ENCODE measurements around the gene GYPC.

DNA sequence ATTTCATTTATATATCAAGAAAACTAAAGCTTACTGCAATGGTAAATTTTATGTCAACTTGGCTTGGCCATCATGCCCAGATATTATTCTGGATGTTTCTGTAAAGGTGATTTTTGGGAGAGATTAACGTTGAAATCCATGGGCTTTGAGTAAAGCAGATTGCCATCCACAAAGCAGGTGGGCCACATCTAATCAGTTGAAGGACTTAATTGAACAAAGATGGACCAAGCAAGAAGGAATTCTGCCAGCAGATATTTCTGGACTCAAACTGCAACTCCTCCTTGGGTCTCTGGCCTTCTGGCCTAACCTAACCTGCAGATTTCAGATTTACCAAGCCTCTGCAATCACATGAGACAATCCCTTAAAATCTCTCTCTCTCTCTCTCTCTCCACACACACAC lies 77.8 kb downstream of the GYPC start:
- no peak for TF ChIP-seq POLR2A (IDR thresholded peaks at IDR 0.05)
- TF ChIP-seq, protein P1, sequence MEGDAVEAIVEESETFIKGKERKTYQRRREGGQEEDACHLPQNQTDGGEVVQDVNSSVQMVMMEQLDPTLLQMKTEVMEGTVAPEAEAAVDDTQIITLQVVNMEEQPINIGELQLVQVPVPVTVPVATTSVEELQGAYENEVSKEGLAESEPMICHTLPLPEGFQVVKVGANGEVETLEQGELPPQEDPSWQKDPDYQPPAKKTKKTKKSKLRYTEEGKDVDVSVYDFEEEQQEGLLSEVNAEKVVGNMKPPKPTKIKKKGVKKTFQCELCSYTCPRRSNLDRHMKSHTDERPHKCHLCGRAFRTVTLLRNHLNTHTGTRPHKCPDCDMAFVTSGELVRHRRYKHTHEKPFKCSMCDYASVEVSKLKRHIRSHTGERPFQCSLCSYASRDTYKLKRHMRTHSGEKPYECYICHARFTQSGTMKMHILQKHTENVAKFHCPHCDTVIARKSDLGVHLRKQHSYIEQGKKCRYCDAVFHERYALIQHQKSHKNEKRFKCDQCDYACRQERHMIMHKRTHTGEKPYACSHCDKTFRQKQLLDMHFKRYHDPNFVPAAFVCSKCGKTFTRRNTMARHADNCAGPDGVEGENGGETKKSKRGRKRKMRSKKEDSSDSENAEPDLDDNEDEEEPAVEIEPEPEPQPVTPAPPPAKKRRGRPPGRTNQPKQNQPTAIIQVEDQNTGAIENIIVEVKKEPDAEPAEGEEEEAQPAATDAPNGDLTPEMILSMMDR (IDR thresholded peaks at IDR 0.05), result no peak
- no peak for TF ChIP-seq POLR2AphosphoS5 (IDR thresholded peaks at IDR 0.05)

Data from transverse colon (tissue), 4 donors.